ENCODE data around the gene TIMP2.

Gene TIMP2

DNA sequence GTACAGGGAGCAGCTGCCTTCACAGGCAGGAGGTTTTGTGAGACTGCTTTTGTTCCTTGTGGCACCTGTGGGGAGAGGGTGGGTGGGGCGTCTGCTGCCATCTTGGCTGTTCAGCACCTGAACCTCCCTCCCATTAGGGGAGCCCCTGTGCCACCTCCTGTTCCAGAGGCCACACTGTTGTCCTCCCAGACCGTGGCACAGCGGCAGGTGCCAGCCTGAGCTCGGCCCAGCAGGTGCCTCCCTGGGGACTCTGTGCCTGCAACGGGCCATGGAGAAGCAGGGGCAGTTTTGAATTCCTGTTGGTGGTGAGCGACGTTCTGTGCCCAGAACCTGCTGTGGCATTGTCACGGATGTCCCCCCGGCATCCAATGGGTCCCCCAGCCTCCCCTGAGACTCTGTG, 44.7 kb upstream of the TIMP2 start:
- H3K4me2 ChIP-seq (ENCODE audit: insufficient read depth, low read length), result no peak overlapping the region
- H3K4me3 ChIP-seq (ENCODE audit: low read depth in 1 of 2, low read length in 2 of 2), result no peak overlapping the region
- H3K27me3 ChIP-seq (ENCODE audit: insufficient read depth, low read length, poor library complexity), result no peaks in the 10 kb centered on the region
- H3K9ac ChIP-seq (ENCODE audit: low read depth, low read length), result no peak overlapping the region
- H3K9me3 ChIP-seq (ENCODE audit: insufficient read depth, low read length, severe bottlenecking), result no peaks in the 10 kb centered on the region
- DNase-seq (no peak), ATAC-seq (ENCODE audit: insufficient read depth, low read depth) (no peak)
- peaks cover 3% of the 10 kb centered on the region; the same call in 1 of the 2 replicates for H3K4me1 ChIP-seq (ENCODE audit: insufficient read depth, low read length)
- peaks cover 43% of the 10 kb centered on the region for H4K20me1 ChIP-seq (ENCODE audit: insufficient read depth, low read length)
- H3K36me3 ChIP-seq (ENCODE audit: insufficient read depth, low read length), result peaks cover 69% of the 10 kb centered on the region
- TF ChIP-seq, protein P1, sequence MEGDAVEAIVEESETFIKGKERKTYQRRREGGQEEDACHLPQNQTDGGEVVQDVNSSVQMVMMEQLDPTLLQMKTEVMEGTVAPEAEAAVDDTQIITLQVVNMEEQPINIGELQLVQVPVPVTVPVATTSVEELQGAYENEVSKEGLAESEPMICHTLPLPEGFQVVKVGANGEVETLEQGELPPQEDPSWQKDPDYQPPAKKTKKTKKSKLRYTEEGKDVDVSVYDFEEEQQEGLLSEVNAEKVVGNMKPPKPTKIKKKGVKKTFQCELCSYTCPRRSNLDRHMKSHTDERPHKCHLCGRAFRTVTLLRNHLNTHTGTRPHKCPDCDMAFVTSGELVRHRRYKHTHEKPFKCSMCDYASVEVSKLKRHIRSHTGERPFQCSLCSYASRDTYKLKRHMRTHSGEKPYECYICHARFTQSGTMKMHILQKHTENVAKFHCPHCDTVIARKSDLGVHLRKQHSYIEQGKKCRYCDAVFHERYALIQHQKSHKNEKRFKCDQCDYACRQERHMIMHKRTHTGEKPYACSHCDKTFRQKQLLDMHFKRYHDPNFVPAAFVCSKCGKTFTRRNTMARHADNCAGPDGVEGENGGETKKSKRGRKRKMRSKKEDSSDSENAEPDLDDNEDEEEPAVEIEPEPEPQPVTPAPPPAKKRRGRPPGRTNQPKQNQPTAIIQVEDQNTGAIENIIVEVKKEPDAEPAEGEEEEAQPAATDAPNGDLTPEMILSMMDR (IDR thresholded peaks at IDR 0.05; ENCODE audit: borderline replicate concordance, extremely low read depth, low read length, poor library complexity, severe bottlenecking), result no peak
- no peak for TF ChIP-seq EZH2 (IDR thresholded peaks at IDR 0.05; ENCODE audit: borderline replicate concordance, low read depth, low read length, severe bottlenecking)
- H3K27ac ChIP-seq (ENCODE audit: low read length), result no peak overlapping the region
- H3K79me2 ChIP-seq (ENCODE audit: insufficient read depth, low read length), result peaks cover 4% of the 10 kb centered on the region
- no peak overlapping the region for H2AFZ ChIP-seq (ENCODE audit: low read depth, low read length)

DNA sequence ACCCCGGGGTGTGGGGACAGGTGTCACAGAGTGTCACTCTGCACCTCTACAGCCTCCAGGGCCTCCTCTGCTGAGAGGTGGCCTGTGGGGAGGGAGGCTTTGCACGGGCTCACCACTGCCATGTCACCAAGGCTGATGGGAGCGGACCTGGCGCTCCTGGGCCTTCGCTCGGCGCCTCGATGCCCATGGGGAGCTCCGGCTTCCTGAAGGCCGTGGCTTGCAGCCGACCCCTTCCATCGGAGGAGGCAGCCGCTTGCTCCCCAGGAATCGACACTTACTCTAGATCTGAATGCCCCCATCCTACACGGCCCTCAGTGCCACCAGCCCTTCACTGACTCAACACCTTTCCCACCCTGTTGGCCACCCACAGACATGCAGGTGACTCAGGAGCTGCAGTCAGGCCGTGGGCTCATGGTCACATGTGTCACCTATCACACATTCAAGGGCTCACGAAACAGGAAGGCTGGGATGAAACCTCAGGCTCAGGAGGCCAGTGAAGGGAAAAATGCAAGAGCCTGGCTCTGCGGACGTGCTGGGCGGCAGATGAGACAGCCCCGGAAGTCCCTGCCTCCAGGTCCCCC, 42.7 kb upstream of the TIMP2 start:
- Histone ChIP-seq H3K4me2 (ENCODE audit: insufficient read depth, low read length) (no peak overlapping the region), H3K9me3 (ENCODE audit: insufficient read depth, low read length, severe bottlenecking) (no peaks in the 10 kb centered on the region), H4K20me1 (ENCODE audit: insufficient read depth, low read length) (peaks cover 40% of the 10 kb centered on the region), H3K27me3 (ENCODE audit: insufficient read depth, low read length, poor library complexity) (no peaks in the 10 kb centered on the region), H3K36me3 (ENCODE audit: insufficient read depth, low read length) (peaks cover 55% of the 10 kb centered on the region), H2AFZ (ENCODE audit: low read depth, low read length) (no peak overlapping the region), H3K27ac (ENCODE audit: low read length) (no peak overlapping the region), H3K9ac (ENCODE audit: low read depth, low read length) (no peak overlapping the region), H3K4me3 (ENCODE audit: low read depth in 1 of 2, low read length in 2 of 2) (no peak overlapping the region), H3K4me1 (ENCODE audit: insufficient read depth, low read length) (peaks cover 3% of the 10 kb centered on the region; the same call in 1 of the 2 replicates), H3K79me2 (ENCODE audit: insufficient read depth, low read length) (peaks cover 4% of the 10 kb centered on the region)
- TF ChIP-seq EZH2 (IDR thresholded peaks at IDR 0.05; ENCODE audit: borderline replicate concordance, low read depth, low read length, severe bottlenecking), result no peak
- TF ChIP-seq, protein P1 (IDR thresholded peaks at IDR 0.05; ENCODE audit: borderline replicate concordance, extremely low read depth, low read length, poor library complexity, severe bottlenecking), result no peak
- DNase-seq (no peak), ATAC-seq (ENCODE audit: insufficient read depth, low read depth) (no peak)

DNA sequence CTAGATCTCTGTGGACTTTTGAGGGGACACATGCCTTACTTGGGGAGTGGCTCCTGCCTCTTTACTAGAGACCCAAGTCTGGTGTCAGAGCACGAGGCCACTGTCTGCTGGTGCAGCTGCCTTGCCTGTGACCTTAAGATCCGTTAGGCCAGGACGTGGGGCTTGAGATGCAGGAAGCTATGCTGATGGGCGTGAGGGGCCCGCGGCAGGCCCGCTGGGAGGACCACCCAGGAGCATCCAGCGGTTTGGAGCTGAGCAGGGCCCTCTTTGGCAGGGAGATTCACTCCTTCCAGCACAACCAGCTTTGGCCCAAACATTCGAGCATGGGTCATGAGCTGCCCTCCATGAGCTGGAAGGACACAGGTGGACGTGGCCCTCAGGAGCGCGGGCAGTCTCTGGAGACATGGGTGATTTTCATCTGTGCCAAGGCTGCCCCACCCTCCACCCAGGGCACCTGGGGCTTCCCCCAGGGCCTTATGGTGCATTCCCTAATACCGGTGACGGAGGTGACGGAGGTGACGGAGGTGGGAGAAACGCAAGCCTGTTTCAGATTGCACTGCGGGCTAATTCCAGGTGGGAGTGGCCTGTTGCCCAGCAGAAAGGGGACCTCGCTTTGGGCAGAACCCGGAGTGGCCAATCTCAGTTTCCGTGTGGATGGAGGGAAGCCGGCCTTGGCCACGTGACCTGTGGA, 41.9 kb upstream of the TIMP2 start:
- no peak overlapping the region for H3K9ac ChIP-seq (ENCODE audit: low read depth, low read length)

More for the DNA sequence above, 41.9 kb upstream of the TIMP2 start:
- Histone ChIP-seq H3K36me3 (ENCODE audit: insufficient read depth, low read length) (peaks cover 47% of the 10 kb centered on the region), H3K4me3 (ENCODE audit: low read depth in 1 of 2, low read length in 2 of 2) (no peak overlapping the region), H3K79me2 (ENCODE audit: insufficient read depth, low read length) (peaks cover 4% of the 10 kb centered on the region), H3K27me3 (ENCODE audit: insufficient read depth, low read length, poor library complexity) (no peaks in the 10 kb centered on the region), H3K27ac (ENCODE audit: low read length) (no peak overlapping the region), H4K20me1 (ENCODE audit: insufficient read depth, low read length) (peaks cover 39% of the 10 kb centered on the region), H3K9me3 (ENCODE audit: insufficient read depth, low read length, severe bottlenecking) (no peaks in the 10 kb centered on the region), H3K4me1 (ENCODE audit: insufficient read depth, low read length) (peaks cover 3% of the 10 kb centered on the region; the same call in 1 of the 2 replicates), H2AFZ (ENCODE audit: low read depth, low read length) (no peak overlapping the region), H3K4me2 (ENCODE audit: insufficient read depth, low read length) (no peak overlapping the region)
- TF ChIP-seq EZH2 (IDR thresholded peaks at IDR 0.05; ENCODE audit: borderline replicate concordance, low read depth, low read length, severe bottlenecking), result no peak
- TF ChIP-seq, protein P1 (IDR thresholded peaks at IDR 0.05; ENCODE audit: borderline replicate concordance, extremely low read depth, low read length, poor library complexity, severe bottlenecking), result no peak
- DNase-seq (no peak), ATAC-seq (ENCODE audit: insufficient read depth, low read depth) (no peak)

Measured in DND-41 (cell line).